Measurements from ENCODE around the gene CIITA.

DNA sequence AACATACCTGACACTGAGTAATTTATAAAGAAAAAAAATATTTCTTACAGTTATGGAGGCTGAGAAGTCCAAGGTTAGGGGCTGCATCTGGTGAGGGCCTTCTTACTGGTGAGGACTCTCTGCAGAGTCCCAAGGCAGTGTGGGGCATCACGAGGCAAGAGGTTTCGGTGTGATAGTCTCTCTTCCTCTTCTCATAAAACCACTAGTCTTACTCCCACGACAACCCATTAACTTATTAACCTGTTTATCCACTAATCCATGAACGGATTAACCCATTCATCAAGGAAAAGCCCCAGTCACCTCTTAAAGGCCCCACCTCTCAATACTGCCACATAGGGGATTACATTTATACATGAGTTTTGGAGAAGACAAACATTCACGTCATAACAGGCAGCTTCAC, 20.1 kb downstream of the CIITA start:
- TF ChIP-seq SMAD4 (CRISPR knock-in tag; IDR thresholded peaks at IDR 0.05) (no peak), CREM (CRISPR knock-in tag; IDR thresholded peaks at IDR 0.05) (no peak), IRF2 (CRISPR knock-in tag; IDR thresholded peaks at IDR 0.05; ENCODE audit: borderline replicate concordance, low read depth) (no peak), JUN (CRISPR knock-in tag; IDR thresholded peaks at IDR 0.05) (no peak)
- TF ChIP-seq, protein P1, sequence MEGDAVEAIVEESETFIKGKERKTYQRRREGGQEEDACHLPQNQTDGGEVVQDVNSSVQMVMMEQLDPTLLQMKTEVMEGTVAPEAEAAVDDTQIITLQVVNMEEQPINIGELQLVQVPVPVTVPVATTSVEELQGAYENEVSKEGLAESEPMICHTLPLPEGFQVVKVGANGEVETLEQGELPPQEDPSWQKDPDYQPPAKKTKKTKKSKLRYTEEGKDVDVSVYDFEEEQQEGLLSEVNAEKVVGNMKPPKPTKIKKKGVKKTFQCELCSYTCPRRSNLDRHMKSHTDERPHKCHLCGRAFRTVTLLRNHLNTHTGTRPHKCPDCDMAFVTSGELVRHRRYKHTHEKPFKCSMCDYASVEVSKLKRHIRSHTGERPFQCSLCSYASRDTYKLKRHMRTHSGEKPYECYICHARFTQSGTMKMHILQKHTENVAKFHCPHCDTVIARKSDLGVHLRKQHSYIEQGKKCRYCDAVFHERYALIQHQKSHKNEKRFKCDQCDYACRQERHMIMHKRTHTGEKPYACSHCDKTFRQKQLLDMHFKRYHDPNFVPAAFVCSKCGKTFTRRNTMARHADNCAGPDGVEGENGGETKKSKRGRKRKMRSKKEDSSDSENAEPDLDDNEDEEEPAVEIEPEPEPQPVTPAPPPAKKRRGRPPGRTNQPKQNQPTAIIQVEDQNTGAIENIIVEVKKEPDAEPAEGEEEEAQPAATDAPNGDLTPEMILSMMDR (IDR thresholded peaks at IDR 0.05) = no peak
